Caki2 (cell line): Measurements from ENCODE around the gene IGSF23. TPM values are rescaled to one million over a fixed set of nuclear protein-coding genes. Genes with fewer than 3 reads are reported as not detected.

Source experiments
- DNase-seq: peaks from one replicate; pipeline ENCODE4 v3.0.0-alpha.2; 2015; ENCODE audit warnings: low read depth
- in situ Hi-C: cut with HindIII; loops from 2 replicates; pipeline ENCODE4 v1.10.0; 2016; ENCODE audit warnings: low sequenced_read_pairs, low pct_unique_long_range_greater_than_20kb, mixed read lengths
- total RNA-seq: library from RNA; depleted of rRNA; stranded (reverse); fragments of >200 nt; shearing (Covaris generic); gene quantifications from 2 replicates; pipeline ENCODE4 v1.2.3, GENCODE V29; 2014; ENCODE audit warnings: low replicate concordance; rRNA removed

IGSF23 gene, protein sequence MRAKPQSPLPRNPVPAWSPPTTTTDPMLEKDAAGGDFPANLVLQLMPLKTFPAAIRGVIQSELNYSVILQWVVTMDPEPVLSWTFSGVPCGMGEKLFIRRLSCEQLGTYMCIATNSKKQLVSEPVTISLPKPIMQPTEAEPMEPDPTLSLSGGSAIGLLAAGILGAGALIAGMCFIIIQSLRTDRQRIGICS
- total RNA-seq, result not detected in 2 replicates

DNA sequence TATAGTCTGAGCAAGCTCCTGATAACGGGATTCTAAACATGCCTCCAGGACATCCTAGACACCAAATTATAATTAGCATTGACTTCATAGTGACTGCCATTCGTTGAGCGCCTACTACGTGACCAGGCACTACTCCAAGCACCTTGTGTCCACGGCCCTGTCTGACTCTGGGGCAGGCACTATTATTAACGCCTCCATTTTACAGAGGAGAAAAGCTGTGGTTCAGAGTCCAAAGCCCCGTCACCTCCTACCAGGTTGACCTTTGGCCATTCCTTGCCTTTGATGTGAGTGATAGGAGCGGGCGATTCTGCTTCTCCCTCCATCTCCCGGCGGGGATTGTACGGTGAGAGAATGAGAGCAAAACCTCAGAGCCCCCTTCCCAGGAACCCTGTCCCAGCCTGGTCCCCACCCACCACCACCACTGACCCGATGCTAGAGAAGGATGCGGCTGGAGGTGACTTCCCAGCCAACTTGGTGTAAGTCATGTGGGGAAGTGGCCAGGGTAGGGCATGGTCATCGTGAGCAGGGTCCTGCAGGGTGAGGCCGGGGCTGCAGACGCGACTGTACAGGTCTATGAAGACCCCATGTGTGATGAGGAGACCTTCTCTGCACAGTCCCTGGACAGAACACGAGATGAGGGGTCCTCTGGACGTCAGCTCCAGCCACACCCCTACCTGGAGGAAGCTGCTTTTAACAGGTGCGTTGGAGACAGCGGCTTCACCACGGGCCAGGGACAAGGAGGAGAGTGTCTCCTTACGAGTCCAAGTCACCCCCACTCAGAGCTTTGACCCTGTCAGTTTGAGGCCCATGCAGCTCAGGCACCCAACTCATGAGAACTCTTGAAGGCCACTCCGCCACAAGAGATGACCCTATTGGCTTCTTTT, at the start of gene IGSF23:
Gene IGSF23, plus strand, starts transcription at position 269 of the 884 bp plus-strand sequence. Its CDS starts 83 bp downstream, at position 352.
- DNase-seq, result no peak
- in situ Hi-C loops, result no loop called here

DNA sequence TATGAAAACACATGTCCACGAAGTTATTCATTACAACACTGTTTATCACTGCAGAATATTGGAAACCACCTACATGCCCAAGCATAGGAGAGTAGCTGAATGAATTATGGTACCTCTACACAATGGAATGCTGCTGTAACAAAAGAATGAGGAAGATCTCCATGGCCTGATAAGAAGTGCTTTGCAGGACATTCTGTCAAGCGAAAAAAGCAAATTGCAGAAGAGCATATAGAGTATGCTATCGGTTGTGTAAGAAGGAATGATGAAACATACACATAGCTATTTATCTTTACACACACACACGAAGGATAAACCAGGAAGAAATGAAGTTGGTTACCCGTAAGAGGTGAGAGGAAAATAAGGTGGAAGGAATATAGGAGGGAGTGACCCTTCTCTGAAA, 46.4 kb upstream of the IGSF23 start:
- in situ Hi-C loops, result no loop called here
- DNase-seq, result no peak

DNA sequence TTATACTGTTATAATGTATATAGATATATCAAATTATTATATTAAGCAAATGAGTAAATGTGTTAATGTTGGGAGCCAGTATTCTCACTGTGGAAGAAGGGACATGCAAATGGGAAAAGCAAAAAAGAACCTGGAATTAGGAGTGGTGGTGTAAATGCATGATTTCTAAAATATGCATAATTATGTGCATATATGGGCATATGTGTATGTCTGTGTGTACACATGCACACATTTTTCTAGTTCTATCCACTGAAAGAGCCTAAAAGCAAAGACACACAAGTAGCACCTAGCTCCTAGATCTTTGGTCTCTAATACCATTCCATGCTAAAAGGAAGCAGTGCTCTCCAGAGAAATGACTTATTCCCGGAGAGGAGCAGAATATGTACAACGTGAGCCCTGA, 45.6 kb upstream of the IGSF23 start:
- no peak for DNase-seq
- in situ Hi-C loops, result no loop called here

DNA sequence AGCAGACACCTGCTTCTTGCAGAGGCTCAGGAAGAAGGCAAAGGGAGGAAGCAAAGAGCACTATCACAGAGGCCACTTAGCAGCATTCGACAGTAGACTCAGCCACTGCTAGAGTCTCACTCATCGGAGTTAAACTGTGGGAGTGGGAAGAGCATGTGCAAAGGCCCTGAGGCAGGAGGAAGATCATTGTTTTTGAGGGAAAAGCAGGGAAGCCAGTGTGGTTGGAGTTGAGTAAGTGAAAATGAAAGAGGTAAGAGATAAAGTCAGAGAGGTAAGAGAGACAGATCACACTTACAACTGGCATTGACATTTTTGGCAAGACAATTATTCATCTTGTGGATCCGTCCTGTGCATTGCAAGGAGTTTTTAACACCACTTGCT, 42.8 kb upstream of the IGSF23 start:
- no peak for DNase-seq
- in situ Hi-C loops, result no loop called here

DNA sequence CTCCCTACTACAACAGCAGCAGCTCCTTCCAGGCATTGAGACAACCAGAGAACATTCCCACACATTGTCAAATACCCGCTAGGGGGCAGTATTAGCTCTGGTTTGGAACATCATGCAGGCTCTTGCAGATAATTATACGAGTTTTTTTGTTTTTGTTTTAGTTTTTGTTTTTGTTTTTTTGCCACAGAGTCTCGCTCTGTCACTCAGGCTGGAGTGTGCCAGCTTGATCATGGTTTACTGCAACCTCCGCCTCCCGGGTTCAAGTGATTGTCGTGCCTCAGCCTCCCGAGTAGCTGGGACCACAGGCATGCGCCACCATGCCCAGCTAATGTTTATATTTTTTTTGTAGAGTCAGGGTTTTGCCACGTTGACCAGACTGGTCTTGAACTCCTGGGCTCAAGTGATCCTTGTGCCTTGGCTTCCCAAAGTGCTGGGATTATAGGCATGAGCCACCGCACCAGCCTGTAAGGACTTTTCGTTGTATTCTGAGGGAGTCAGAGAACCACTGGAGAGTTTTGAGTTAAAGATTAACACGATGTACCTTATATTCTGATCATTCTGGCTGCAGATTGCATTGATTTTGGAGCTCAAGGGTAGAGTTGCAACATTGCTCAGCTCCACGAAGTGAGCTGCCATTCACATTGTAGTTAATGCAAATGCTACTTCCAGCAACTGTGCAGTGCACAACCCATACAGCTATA, 42.2 kb upstream of the IGSF23 start:
- DNase-seq, result peak; percentile 63
- in situ Hi-C loops, result no loop called here

DNA sequence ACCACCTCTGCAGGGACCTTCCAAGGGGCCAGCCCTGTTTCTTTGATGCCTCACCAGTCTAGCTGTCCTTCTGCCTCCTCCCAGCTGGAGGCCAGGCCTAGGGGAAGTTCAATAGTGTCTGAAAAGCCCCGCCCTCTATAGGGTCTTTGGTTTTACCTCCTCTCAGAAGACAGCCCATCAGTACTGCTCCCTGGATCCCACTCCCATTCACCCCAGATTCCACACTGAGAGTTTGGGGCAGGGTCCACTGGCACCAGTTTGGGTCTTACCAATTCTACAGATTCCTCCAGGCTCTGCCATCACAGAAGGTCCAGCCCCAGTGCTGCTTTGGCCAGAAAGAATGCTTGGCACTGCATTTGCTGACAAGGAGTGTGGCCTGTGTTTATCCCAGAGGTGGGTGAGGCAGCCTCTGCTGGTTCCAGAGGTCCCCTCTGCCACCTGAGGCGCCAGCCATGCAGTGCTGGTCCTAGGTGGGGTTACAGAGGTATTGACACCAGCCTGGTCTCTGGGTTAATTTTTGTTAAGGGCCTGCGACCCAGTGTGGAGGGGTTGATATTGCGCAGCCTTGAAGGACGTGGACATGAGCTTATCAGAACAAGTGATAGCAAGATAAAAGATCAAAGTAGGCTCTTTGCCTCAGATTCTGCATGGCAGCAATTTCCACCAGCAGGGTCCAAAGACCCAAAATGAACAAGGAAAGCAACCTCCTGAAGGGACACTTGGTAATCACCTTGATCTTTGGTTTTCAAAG, 41.4 kb upstream of the IGSF23 start:
- in situ Hi-C loops, result no loop called here
- no peak for DNase-seq

DNA sequence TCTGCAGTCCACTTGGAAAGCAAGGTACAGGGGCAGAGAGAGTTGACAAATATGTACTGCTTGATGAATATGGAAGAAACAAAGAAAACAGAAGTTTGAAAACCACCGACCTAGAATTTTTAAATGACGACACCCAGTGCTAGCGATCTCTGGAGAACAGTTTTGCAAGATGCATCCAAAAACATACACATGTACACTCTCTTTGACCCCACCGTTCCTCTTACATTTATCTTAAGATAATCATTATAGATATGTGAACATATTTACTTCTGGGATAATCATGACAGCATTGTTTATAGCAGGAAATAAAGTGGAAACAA, 40.8 kb upstream of the IGSF23 start:
- in situ Hi-C loops, result no loop called here
- no peak for DNase-seq

DNA sequence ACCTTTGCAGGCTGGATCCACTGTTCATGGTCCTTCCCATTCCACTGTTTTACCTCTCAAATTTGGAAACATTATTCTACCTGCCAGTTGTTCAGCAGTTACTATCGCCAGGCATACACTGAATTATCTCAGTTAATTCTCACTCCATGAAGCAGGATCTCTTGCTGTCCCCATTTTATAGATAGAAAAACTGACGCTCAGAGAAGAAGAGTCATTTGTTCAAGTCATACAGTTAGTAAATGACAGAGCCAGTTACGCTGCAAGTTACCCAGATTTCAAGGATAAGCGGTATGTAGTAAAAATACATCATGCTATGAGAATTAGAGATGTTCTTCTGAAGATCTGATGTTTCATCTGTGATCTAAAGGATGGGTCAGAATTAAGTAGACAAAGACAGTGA, 40.2 kb upstream of the IGSF23 start:
- in situ Hi-C loops, result no loop called here
- no peak for DNase-seq

DNA sequence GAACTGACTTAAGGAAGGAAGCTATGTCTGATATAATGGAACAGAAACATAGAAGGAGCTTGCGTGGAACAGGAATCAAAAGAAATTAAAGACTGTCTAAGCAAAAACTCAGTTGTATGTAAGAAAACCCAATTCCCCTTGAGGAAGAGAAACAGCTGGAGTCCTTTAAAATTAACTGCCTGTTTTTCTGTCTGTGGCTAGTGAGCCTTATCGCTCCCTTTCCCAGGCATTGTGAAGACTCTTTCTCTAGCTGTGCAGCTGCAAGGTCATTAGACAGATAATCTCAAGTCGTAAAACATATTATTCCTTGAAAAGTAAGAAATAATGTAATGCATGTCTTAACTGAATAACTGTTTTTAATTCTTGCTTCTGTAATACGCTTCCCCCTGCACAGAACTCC, 39.7 kb upstream of the IGSF23 start:
- in situ Hi-C loops, result no loop called here
- no peak for DNase-seq

DNA sequence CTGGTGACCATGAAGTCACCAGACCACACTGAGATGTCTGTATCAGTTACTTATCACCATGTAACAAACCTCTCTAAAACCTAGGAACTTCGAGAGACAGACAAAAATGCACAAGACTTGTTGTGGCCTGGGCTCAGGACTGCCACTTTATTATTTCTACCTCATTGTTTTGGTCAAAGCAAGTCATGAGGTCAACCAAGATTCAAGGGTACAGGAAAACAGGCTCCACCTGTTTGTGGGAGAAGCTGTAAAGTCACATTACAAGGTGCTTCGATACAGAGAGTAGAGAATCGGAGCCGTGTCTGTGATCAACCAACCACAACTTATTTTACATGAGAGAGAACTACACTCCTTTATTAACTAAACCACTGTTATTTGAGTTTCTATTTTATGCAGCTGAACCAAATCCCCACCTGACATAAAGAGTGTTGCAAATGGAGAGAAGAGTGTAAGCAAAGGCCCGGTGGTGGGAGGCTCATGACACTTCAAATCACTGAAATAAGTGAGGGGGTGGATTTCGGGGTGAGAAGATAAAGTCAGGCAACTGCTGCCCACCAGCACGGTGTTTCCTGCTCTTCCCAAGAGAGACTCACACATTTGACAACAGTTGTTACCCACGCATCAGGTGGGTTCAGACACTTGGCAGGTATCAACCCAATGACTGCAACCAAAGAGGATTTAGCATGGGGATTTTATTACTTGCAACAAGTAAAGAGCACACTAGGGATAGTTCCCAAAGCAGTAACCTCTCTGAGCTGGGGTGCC, 39.0 kb upstream of the IGSF23 start:
- DNase-seq, result no peak
- in situ Hi-C loops, result no loop called here

DNA sequence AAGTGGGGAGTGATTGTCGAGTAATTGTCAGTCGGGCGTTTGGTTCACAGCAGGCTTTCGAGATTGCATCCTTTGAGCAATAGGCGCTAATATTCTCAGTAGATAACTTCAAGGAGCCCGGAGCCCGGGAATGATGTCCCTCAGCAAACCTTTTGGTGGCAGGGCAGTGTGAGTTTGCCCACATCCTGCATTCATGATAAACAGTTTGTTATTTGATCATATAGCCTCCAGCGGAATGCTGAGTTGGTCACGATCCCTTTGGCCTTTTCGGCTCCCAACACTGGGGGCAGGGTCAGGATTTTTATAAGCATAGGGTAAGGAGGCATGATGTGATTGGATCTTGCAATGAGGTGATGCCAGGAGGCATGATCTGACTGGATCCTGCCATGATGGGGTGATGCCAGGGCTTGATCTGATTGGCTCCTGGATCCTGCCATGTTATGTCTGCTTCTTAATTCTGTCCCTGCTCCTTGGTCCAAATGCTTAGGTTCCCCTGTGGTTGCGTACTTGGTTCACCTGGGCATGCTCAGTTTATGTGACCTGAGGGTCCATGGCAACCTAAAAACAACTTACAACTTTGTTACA, 38.2 kb upstream of the IGSF23 start:
- DNase-seq, result no peak
- in situ Hi-C loops, result no loop called here

DNA sequence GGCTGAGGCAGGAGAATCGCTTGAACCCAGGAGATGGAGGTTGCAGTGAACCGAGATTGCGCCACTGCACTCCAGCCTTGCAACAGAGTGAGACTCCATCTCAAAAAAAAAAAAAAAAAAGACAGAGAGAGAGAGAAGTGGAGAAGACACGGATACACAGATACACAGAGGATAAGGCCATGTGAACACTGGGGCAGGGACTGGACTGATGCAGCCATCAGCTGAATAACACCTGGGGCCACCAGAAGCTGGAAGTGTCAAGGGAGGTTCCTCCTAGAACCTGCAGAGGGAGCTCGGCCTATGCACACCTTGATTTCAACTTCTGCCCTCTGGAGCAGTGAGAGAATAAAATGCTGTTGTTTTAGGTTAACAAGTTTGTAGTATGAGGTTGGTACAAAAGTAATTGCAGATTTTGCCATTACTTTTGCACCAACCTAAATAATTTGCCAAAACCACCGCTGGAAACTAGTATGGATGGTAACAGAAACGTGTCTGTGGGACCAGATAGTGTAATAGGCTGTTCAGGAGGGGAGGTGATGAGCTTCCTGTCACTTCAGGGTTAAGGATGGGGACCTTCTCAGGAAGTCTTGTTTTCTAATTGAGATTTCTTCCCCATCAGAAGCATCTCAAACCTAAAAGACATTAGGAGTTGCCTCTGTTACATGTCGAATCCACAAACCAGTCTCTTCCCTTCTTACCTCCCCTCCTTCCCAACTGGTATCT, 36.4 kb upstream of the IGSF23 start:
- DNase-seq, result peak; percentile 39

DNA sequence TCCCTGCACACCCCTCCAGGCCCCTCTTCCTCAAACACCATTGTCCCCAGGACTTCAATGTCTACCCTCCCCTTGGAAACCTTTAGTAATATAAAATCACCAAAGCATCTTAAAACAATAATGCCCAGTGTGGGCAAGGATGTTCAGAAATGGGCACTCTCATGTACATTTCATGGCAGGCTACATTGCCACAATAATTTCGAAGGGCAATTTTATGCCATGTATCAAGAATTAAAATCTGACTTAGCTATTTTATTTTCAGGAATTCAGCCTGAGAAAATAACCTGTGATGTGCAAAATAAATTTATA, 35.8 kb upstream of the IGSF23 start:
- in situ Hi-C loops, result no loop called here
- no peak for DNase-seq

More for the DNA sequence above, 36.4 kb upstream of the IGSF23 start:
- in situ Hi-C loops, result no loop called here

DNA sequence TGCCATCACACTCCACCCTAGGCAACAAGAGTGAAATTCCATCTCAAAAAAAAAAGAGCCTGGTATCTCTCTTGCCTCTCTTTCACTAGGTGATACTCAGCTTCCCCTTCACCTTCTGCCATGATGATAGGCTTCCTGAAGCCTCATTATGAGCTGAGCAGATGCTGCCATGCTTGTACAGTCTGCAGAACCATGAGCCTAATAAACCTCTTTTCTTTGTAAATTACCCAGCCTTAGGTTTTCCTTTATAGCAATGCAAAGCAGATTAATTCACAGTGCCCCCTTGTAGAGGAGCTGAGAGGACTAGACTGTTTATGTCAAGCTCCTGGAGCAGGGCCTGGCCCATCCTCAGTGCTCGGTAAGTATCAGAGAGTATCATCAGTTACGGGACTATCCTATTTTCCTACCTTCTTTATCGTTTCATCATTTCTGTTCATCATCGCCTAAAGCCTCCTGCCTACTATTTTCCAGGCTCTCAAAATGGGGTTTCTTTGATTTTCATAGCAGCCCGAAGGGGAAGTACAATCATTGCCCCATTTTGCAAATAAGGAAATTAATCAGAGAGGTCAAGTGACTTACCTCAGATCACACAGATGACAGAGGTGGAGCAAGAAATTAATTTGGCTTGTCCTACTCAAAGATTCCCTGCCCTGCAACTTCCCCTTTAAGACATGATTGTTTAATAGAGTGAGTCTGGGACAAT, 33.5 kb upstream of the IGSF23 start:
- in situ Hi-C loops, result no loop called here

DNA sequence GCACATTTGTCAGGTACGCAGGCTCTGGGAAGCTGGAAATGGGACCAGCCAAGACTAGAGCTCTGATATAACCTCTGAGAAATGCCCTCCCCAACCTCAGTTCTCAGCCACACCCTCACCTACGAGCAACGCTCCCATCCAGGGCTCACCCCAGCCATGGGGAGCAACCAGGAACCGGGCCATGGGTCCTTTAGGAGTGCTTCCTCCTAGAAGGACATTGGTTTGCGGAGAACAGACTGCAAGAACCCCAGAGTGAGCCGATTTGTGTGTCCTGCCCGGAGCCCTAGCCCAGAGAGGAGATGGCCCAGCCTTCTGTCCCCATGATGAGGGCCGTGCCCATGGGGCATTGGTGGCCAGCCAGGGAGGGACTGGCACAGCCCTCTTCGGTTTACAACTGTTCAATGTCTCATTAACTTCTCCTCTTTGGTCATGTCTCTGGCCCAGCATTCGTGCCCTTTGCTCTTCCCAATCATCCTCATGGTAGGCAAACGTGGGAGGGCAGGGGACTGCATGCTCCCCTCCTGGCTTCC, 32.9 kb upstream of the IGSF23 start:
- DNase-seq, result no peak
- in situ Hi-C loops, result no loop called here

More for the DNA sequence above, 33.5 kb upstream of the IGSF23 start:
- no peak for DNase-seq

DNA sequence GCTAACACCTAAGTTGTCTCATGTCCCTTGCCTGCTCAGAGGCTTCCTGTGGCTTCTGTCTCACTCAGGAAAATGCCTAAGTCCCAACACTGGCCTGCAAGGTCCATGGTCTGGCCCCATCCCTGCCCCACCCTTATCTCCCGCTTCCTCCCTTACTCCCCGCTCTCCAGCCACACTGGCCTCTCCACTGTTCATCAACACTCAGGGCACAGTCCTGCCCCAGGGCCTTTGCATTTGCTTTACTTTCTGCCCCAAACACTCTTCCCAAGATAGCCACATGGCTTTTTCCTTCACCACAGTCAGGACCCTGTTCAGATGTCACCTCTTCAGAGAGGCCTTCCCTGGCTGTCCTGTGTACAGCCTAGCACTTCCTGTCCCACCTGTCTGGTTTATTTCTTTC, 32.1 kb upstream of the IGSF23 start:
- DNase-seq, result no peak
- in situ Hi-C loops, result no loop called here
